GM12864 (cell line): ENCODE results near the gene CCDC148.

ENCODE experiments used
- DNase-seq: peaks from one replicate; pipeline ENCODE4 v3.0.0-alpha.2; 2011; ENCODE audit warnings: low read depth
- H3K4me3 ChIP-seq: 2 replicates; pipeline ENCODE4 v1.5.1; 2011; ENCODE audit warnings: mild to moderate bottlenecking, low read depth, low read length, control low read depth
- CTCF ChIP-seq: IDR thresholded peaks from 2 replicates; pipeline ENCODE4 v1.5.1; 2011; ENCODE audit warnings: low read depth, mild to moderate bottlenecking, moderate library complexity, low read length, control low read depth, inconsistent platforms; ENCODE audit errors: missing control alignments

The CCDC148 gene

GRCh38 chr2:158300394-158300793 lies 156.2 kb downstream of the CCDC148 start:
- TF ChIP-seq CTCF: no peak
- no peak for DNase-seq
- H3K4me3 ChIP-seq: no peak overlapping the region

- no peak overlapping the region for H3K4me3 ChIP-seq
- no peak for TF ChIP-seq CTCF
- no peak for DNase-seq
Measured at GRCh38 chr2:158297606-158298005, 158.9 kb downstream of the CCDC148 start.

GRCh38 chr2:158297120-158297519 lies 159.4 kb downstream of the CCDC148 start:
- DNase-seq: no peak
- no peak overlapping the region for H3K4me3 ChIP-seq
- no peak for TF ChIP-seq CTCF

GRCh38 chr2:158293722-158294121 lies 162.8 kb downstream of the CCDC148 start:
- no peak for DNase-seq
- TF ChIP-seq CTCF: no peak
- no peak overlapping the region for H3K4me3 ChIP-seq

GRCh38 chr2:158291544-158292180 lies 164.9 kb downstream of the CCDC148 start:
- no peak for DNase-seq
- TF ChIP-seq CTCF: no peak
- no peak overlapping the region for H3K4me3 ChIP-seq

GRCh38 chr2:158290225-158290624 lies 166.3 kb downstream of the CCDC148 start:
- no peak for DNase-seq

More at GRCh38 chr2:158290225-158290624, 166.3 kb downstream of the CCDC148 start:
- no peak overlapping the region for H3K4me3 ChIP-seq
- no peak for TF ChIP-seq CTCF
